Duodenal mucosa (tissue), 2 donors: Measurements from ENCODE around the gene SCD5.

Experiments
- H3K27ac ChIP-seq: one replicate; pipeline ENCODE4 v1.7.0; 2013; ENCODE audit warnings: low read depth, low read length
- H3K27me3 ChIP-seq, 2 donors: one replicate each; pipeline ENCODE4 v1.7.0; 2013; ENCODE audit warnings: low read length in 2 of 2, control low read depth in 1 of 2; ENCODE audit not compliant: insufficient read depth in 2 of 2, control insufficient read depth in 1 of 2
- H3K36me3 ChIP-seq, 2 donors: one replicate each; pipeline ENCODE4 v1.7.0; 2013; ENCODE audit warnings: low read length in 2 of 2, control low read depth in 1 of 2; ENCODE audit not compliant: insufficient read depth in 2 of 2, control insufficient read depth in 1 of 2
- H3K4me1 ChIP-seq, 2 donors: one replicate each; pipeline ENCODE4 v1.7.0; 2013; ENCODE audit warnings: low read length in 2 of 2, control low read depth in 1 of 2; ENCODE audit not compliant: insufficient read depth in 2 of 2, control insufficient read depth in 1 of 2
- H3K4me3 ChIP-seq, 2 donors: one replicate each; pipeline ENCODE4 v1.7.0; 2013; ENCODE audit warnings: low read length in 2 of 2, low read depth in 1 of 2
- H3K9ac ChIP-seq, 2 donors: one replicate each; pipeline ENCODE4 v1.7.0; 2013; ENCODE audit warnings: low read length in 2 of 2, low read depth in 1 of 2
- H3K9me3 ChIP-seq, 2 donors: one replicate each; pipeline ENCODE4 v1.7.0; 2013; ENCODE audit warnings: low read length in 2 of 2, control low read depth in 1 of 2; ENCODE audit not compliant: control insufficient read depth in 1 of 2

Gene SCD5

DNA sequence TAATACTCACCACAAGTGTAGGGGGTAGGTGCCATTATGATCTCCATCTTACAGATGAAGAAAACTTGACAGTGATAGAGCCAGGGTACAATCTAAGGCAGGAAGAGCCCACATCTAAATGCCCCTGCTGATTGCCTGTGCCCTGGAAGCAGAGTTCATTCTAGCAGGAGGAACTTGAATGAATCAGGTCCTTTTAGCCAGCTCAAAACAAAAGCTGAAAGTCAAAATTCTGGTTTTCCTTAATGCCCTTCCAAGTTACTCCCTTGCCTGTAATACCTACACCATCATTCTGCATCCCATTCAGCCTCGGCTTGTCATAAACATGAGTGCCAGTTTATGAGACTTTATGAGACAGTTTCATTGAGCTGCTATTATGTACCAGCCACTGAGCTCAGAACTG is 89.6 kb downstream of the SCD5 start:
- Histone ChIP-seq H3K36me3 (peaks cover 0 to 6% of the 10 kb centered on the region in 2 donors), H3K9me3 (no peaks in the 10 kb centered on the region), H3K4me1 (no peaks in the 10 kb centered on the region), H3K27ac (no peak overlapping the region), H3K9ac (no peak overlapping the region), H3K27me3 (no peaks in the 10 kb centered on the region), H3K4me3 (no peak overlapping the region)

DNA sequence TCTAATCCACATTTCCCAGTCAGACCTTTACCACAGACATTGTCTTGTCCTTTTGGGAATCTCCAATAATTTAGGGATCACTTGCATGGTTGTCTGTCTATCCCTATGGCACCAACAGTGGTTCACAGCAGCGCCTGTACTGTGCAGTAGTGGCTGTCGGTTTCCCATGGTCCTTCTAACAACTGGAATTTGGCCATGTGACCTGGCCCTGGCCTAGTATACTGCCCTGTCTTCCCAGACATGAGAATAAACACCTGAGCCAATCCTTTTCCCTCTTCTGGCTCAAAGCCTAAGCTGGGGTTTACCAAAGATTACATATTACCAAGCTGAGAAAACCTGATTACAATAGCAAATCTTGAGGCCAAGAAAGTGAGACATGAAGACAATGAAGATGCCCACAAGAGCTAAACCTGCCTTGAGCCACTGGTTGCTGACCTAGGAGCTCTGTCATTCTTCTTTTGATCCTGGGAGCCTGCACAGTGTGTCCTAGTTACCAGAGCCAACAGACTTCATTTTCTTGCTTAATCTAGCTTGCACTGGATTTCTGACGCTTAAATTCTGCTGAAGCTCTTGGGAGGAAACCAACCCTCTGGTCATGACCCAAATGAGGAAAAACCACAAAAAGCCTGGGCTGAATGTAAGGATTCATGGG is 92.1 kb downstream of the SCD5 start:
- no peak overlapping the region for H3K9ac ChIP-seq
- peaks cover 0 to 6% of the 10 kb centered on the region in 2 donors for H3K36me3 ChIP-seq
- no peak overlapping the region for H3K4me3 ChIP-seq
- no peak overlapping the region for H3K27ac ChIP-seq
- no peaks in the 10 kb centered on the region for H3K27me3 ChIP-seq
- H3K9me3 ChIP-seq = no peaks in the 10 kb centered on the region
- no peaks in the 10 kb centered on the region for H3K4me1 ChIP-seq

DNA sequence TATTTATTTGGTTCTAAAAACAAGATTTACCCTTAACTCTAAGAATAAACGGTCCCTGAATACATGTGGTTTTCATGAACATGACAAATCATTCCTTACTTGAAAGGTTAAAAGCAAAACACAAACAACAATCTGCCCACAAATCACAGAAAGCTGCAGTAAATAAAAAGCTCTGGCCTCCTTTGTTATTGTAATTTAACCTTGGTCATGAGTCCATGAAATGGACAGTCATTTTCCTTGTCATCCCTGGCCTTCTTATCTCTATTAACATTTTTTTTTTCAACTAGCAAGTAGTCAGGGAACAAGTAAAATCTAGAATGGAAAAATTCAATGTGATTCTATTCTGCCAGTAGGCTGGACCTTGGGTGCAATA is 92.7 kb downstream of the SCD5 start:
- Histone ChIP-seq H3K4me3 (no peak overlapping the region), H3K9me3 (no peaks in the 10 kb centered on the region), H3K9ac (no peak overlapping the region), H3K27ac (no peak overlapping the region), H3K27me3 (no peaks in the 10 kb centered on the region), H3K36me3 (peaks cover 0 to 6% of the 10 kb centered on the region in 2 donors), H3K4me1 (no peaks in the 10 kb centered on the region)

DNA sequence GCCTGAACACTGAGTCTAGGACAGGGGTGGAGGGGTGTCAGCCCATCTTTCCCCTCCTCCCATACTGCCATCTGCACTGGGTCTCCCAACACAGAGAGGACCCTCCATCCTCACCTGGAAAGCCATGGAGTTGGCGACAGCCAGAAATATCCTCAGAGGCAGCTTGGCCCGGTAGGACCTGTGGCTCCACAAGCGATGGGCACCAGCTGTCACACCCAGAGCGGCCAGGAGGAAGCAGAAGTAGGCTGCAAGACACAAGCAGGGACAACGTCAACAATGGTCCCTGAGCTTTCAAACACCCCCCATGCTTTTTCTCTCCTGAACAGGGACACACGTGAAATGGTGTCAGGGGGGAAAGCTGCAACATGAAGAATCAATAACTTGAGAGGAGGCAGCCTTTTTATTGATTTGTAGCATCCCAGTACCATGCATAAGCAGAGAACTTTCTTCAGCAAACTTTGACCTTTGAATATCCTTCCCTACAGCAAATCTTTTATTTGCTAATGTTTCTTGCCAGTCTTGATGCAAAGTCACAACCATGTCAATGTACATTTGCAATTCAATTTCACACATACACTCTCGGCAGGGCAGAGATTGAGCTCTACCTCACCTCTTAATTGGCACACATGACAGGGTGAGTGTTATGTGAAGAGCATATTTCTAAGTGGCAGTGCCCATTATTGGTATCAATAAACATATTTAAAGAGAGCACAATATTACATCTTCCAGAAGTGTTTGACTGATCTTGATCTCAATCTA is 93.2 kb downstream of the SCD5 start:
- Histone ChIP-seq H3K9ac (no peak overlapping the region), H3K4me3 (no peak overlapping the region), H3K36me3 (peaks cover 0 to 6% of the 10 kb centered on the region in 2 donors), H3K27ac (no peak overlapping the region), H3K4me1 (no peaks in the 10 kb centered on the region), H3K9me3 (no peaks in the 10 kb centered on the region), H3K27me3 (no peaks in the 10 kb centered on the region)

DNA sequence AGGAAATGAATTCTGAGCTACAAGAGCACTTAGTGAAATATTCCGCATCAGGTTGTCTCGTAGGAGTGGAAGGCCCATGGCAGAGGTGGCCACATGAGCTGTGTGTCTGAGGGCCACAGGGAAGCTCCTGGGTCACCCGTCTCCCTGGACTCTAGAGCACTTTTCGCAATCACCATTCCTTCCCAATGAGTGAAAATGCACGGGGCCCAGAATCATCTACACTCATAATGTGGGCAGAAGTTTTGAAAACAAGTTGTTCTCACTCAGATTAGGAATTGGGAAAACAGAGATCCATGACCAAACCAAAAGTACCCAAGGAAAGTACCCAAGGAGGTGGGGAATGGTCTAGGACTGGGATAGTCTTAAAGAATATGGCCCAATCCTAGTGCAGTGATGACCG is 94.4 kb downstream of the SCD5 start:
- Histone ChIP-seq H3K9me3 (no peaks in the 10 kb centered on the region), H3K36me3 (peaks cover 0 to 6% of the 10 kb centered on the region in 2 donors), H3K27ac (no peak overlapping the region), H3K27me3 (no peaks in the 10 kb centered on the region), H3K4me1 (no peaks in the 10 kb centered on the region), H3K9ac (no peak overlapping the region), H3K4me3 (no peak overlapping the region)

DNA sequence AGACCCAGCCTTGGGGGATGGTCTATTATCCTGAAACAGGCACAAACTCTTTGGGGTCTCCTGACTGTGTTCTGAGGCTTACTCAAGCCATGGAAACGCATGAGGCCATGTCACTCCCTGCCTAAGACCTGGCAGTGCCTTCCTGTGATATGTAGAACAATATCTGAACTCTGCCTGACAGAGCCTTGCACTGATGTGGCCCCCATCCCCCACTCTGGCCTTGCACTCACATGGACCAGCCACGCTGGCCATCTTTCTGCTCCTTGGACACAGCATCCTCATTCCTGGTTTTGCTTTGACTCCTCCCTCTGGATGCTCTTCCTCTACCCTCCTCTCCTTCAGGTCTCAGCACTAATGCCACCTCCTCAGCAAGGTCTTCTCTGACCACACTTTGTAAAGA is 100.2 kb downstream of the SCD5 start:
- Histone ChIP-seq H3K27me3 (no peaks in the 10 kb centered on the region), H3K9ac (no peak overlapping the region), H3K9me3 (no peaks in the 10 kb centered on the region), H3K36me3 (no peaks in the 10 kb centered on the region), H3K4me3 (no peak overlapping the region), H3K27ac (no peak overlapping the region), H3K4me1 (peaks cover 0 to 8% of the 10 kb centered on the region in 2 donors)

DNA sequence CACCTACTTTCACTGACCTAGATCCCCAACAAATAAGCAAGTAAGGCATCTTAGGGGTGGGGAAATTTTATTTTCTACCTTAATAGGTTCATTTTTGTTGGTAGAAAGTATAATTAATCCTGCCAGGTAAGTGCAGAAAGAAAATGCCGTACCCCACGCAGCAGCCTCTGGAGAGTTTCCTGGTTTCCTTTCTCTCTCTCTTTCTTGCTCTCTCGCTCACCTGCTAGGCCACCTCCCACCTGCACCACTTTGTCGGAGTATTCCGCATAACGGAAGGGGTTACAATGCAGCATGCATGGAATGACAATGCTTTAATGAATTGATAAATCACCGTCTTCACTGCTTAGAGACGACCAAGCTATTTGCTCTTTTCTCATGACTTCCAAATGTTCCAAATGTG is 101.0 kb downstream of the SCD5 start:
- Histone ChIP-seq H3K27ac (no peak overlapping the region), H3K36me3 (no peaks in the 10 kb centered on the region)

DNA sequence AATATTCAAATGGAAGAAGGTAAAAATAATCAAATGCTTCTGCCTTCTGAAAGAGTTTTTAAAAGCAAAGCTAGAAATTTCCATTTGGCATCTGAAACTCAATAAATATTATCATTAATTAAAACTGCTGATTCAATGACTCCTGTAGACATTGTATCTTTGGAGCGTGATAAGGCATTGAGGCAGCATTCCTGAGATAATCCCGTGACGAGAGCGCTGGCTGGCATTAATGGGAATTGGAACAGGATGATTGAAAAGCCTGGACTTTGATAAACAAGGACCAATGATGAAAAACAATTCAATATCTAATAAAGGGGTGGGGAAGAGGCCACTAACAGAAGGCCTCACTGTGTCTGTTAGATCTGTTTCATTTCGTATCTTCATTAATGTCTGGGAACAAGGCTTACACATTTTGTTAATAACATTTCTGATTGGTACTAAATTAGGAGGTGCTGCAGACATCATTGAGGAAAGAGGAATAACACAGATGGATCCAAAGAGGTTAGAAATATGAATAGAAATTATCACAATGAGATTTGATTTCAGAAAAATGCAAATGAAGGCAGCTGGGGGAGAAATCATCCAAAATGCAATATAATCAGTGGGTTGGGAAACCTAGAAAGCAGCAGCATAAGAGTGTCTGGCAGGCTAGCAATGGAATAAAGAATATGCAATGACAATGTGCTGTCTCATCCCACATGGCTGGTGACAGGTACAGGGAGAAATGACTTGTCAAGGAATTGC is 102.3 kb downstream of the SCD5 start:
- no peak overlapping the region for H3K4me3 ChIP-seq

More for the DNA sequence above, 101.0 kb downstream of the SCD5 start:
- H3K9ac ChIP-seq = no peak overlapping the region
- H3K27me3 ChIP-seq = no peaks in the 10 kb centered on the region
- H3K4me1 ChIP-seq = peaks cover 0 to 8% of the 10 kb centered on the region in 2 donors
- H3K4me3 ChIP-seq = no peak overlapping the region
- H3K9me3 ChIP-seq = no peaks in the 10 kb centered on the region

DNA sequence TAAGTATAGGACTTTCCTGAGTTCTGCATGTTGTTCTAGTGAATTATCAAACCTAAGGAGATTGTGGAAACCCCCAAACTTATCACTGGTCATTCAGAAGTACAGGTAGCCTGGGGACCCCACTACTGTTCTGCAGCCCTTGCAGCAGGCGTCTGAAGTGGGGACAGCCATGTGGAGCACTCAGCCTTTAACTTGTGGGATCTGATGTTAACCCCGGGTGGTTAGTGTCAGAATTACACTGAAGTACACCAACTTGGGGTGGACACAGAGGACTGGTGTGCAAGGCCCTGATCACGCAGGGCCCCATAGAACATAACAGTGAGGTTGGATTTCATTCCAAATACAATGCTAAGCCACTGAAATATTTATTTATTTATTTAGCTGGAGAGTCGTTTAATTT is 103.7 kb downstream of the SCD5 start:
- H3K4me3 ChIP-seq = no peak overlapping the region
- no peaks in the 10 kb centered on the region for H3K9me3 ChIP-seq
- peaks cover 0 to 8% of the 10 kb centered on the region in 2 donors for H3K4me1 ChIP-seq
- no peak overlapping the region for H3K9ac ChIP-seq
- no peaks in the 10 kb centered on the region for H3K36me3 ChIP-seq
- no peak overlapping the region for H3K27ac ChIP-seq
- no peaks in the 10 kb centered on the region for H3K27me3 ChIP-seq

More for the DNA sequence above, 102.3 kb downstream of the SCD5 start:
- H3K36me3 ChIP-seq = no peaks in the 10 kb centered on the region
- H3K27me3 ChIP-seq = no peaks in the 10 kb centered on the region
- H3K4me1 ChIP-seq = peaks cover 0 to 8% of the 10 kb centered on the region in 2 donors
- H3K27ac ChIP-seq = no peak overlapping the region
- H3K9ac ChIP-seq = no peak overlapping the region
- no peaks in the 10 kb centered on the region for H3K9me3 ChIP-seq

DNA sequence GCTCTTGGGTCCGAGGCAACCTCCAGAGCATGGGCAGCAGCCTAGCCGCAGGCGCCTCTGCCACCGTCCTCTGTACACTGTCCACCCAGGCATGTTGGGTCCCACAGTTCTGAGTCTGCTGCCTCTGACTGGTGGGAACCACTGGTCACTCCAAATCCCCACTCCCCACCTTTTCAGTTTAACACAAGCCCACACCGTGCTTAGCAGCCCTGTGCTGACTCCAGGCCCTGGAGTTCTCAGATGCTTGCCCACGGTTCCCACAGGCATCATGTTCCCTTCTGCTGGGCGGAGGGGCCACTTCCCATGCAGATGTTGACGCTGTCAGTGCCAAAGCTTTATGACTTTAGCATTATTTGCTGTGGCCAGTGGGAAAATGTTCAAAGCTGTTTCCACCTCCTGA is 104.5 kb downstream of the SCD5 start:
- Histone ChIP-seq H3K9me3 (no peaks in the 10 kb centered on the region), H3K27ac (no peak overlapping the region), H3K4me3 (no peak overlapping the region), H3K27me3 (no peaks in the 10 kb centered on the region), H3K9ac (no peak overlapping the region), H3K4me1 (peaks cover 0 to 8% of the 10 kb centered on the region in 2 donors), H3K36me3 (no peaks in the 10 kb centered on the region)
